GM12864 (cell line): ENCODE data around the gene TDRD9.

ENCODE experiments used
- DNase-seq: peaks from one replicate; pipeline ENCODE4 v3.0.0-alpha.2; 2011; ENCODE audit warnings: low read depth
- H3K4me3 ChIP-seq: 2 replicates; pipeline ENCODE4 v1.5.1; 2011; ENCODE audit warnings: mild to moderate bottlenecking, low read depth, low read length, control low read depth
- CTCF ChIP-seq: IDR thresholded peaks from 2 replicates; pipeline ENCODE4 v1.5.1; 2011; ENCODE audit warnings: low read depth, mild to moderate bottlenecking, moderate library complexity, low read length, control low read depth, inconsistent platforms; ENCODE audit errors: missing control alignments

TDRD9 gene

GRCh38 chr14:104037903-104038302 lies 109.6 kb downstream of the TDRD9 start:
- H3K4me3 ChIP-seq: no peak overlapping the region
- no peak for DNase-seq
- TF ChIP-seq CTCF: no peak

DNA sequence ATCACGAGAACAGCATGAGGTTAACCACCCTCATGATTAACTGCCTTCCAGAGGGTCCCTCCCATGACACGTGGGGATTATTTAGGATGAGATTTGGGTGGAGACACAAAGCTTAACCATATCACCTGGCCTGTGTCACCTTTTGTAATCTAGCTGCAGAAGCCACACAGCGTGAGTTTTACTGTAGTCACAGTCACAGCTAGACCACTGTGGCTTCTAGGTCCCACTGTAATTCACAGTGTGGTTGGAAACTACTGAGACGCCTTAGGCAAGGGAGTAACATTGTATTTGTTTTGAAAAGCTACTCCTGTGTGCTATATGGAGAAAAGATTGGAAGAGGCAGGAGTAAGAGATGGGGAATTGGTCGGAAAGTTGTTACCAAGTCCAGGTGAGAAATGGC lies 111.0 kb downstream of the TDRD9 start:
- DNase-seq: no peak
- no peak overlapping the region for H3K4me3 ChIP-seq
- no peak for TF ChIP-seq CTCF

DNA sequence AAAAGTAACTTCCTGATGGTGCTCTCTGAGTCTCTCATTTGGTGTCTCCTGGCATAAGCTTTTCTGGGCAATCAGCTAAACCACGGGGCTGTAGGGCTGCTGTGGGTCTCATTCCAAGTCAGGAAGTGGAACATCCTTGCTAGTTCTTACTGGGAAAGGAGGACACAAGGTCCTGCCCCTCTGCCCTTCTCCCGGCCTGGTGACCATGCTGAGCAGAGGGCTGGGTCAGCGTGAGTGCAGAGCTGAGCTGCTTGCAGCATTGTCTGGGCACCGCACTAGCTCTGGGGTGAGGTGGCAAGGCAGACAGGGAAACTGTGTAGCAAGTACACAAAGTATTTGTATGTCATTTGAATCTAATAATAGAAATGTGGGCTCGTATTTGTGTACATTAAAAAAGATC lies 112.3 kb downstream of the TDRD9 start:
- no peak for DNase-seq
- H3K4me3 ChIP-seq: no peak overlapping the region
- TF ChIP-seq CTCF: no peak

- no peak for DNase-seq
- H3K4me3 ChIP-seq: no peak overlapping the region
- no peak for TF ChIP-seq CTCF
These were observed 113.3 kb downstream of the TDRD9 start for GRCh38 chr14:104041430-104042104.

GRCh38 chr14:104044016-104044415 lies 115.8 kb downstream of the TDRD9 start:
- DNase-seq: no peak
- no peak for TF ChIP-seq CTCF
- no peak overlapping the region for H3K4me3 ChIP-seq

DNA sequence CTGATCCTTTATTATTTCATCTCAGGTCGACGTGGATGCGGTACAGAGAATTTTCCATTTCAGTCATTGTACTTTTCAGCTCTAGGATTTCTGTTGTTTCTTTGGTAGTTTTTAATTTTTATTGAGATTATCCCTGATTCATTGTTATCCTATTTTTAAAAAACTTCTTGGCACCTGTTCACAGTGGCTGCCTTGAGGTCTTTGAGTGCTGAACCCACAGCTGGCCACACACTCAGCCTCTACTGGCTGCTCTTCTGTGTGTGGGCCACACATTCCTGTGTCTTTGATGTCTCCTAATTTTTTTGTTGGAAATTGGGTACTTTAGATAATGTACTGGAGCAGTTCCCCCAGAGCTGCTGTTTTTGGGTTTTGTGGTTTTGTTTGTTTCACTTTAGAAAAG lies 119.5 kb downstream of the TDRD9 start:
- no peak overlapping the region for H3K4me3 ChIP-seq
- no peak for TF ChIP-seq CTCF
- no peak for DNase-seq
